B cell (primary cell): ENCODE measurements around the gene JPT2. TPM values are rescaled to one million over a fixed set of nuclear protein-coding genes. Genes with fewer than 3 reads are reported as not detected.

Source experiments
- ATAC-seq: fragments of 200-7000 bp; cut with Tn5 transposase; one replicate; pipeline ENCODE4 v1.10.0; 2021; ENCODE audit warnings: low read depth, mild to moderate bottlenecking, moderate number of reproducible peaks, moderate library complexity
- CTCF ChIA-PET: fragments of 350-600 bp; sonication (Branson Sonifier 250); formaldehyde crosslinking; loops from one replicate; lab custom pipeline; 2021; ENCODE audit warnings: antibody characterized with exemption, inconsistent platforms; lab: Charles Lee
- POLR2A ChIA-PET: fragments of 350-600 bp; sonication (Branson Sonifier 250); formaldehyde crosslinking; loops from one replicate; lab custom pipeline; 2021; ENCODE audit warnings: antibody characterized with exemption; lab: Charles Lee
- DNase-seq: peaks from one replicate; pipeline ENCODE4 v3.0.0; 2013
- H2AFZ ChIP-seq: 2 replicates; pipeline ENCODE4 v1.6.1; 2012; ENCODE audit warnings: mild to moderate bottlenecking, low read depth, low read length; ENCODE audit not compliant: insufficient read depth, poor library complexity, severe bottlenecking
- H3K27ac ChIP-seq, 2 donors: 1 replicate in 1 of 2; 2 replicates in 1 of 2; pipeline ENCODE4 v1.5.1; 2012 to 2013; ENCODE audit warnings: low read length in 2 of 2, mild to moderate bottlenecking in 2 of 2, moderate library complexity in 1 of 2
- H3K27me3 ChIP-seq, 4 experiments: fragments of 200-600 bp in 1 of 4; sonication (generic) in 1 of 4; replicated peaks in 1 of 4; 1 replicate in 2 of 4; 2 replicates in 2 of 4; pipeline versions ENCODE4 v1.6.1 to v1.7.0; 2013 to 2016; ENCODE audit warnings: low read length in 3 of 4, mild to moderate bottlenecking in 2 of 4, mixed read lengths in 1 of 4, moderate library complexity in 1 of 4; ENCODE audit not compliant: insufficient read depth in 4 of 4, control insufficient read depth in 3 of 4; ENCODE audit errors: control extremely low read depth in 1 of 4
- H3K36me3 ChIP-seq, 2 experiments: replicated peaks in 1 of 2; 1 replicate in 1 of 2; 2 replicates in 1 of 2; pipeline versions ENCODE4 v1.6.1 to v1.7.1; 2013; ENCODE audit warnings: low read length in 1 of 2; ENCODE audit not compliant: insufficient read depth in 2 of 2, control insufficient read depth in 1 of 2; ENCODE audit errors: control extremely low read depth in 1 of 2, extremely low read depth in 1 of 2
- H3K4me1 ChIP-seq, 2 donors: fragments of 200-600 bp in 1 of 2; sonication (generic) in 1 of 2; 1 replicate in 1 of 2; 2 replicates in 1 of 2; pipeline versions ENCODE4 v1.5.1 to v1.6.1; 2013 to 2017; ENCODE audit warnings: low read length in 2 of 2; ENCODE audit not compliant: control insufficient read depth in 2 of 2, insufficient read depth in 2 of 2
- H3K4me2 ChIP-seq: replicated peaks from 2 replicates; pipeline ENCODE3; 2012; ENCODE audit warnings: mild to moderate bottlenecking, low read depth, low read length; ENCODE audit not compliant: poor library complexity, severe bottlenecking
- H3K4me3 ChIP-seq, 5 experiments: fragments of 200-600 bp in 1 of 5; sonication (generic) in 1 of 5; 1 replicate in 3 of 5; 2 replicates in 2 of 5; pipeline versions ENCODE4 v1.5.1 to v1.7.0; 2011 to 2016; ENCODE audit warnings: low read length in 4 of 5, mild to moderate bottlenecking in 4 of 5, low read depth in 2 of 5, control low read depth in 1 of 5, moderate library complexity in 1 of 5; ENCODE audit not compliant: insufficient read depth in 1 of 5; ENCODE audit errors: control extremely low read depth in 1 of 5, extremely low read depth in 1 of 5
- H3K79me2 ChIP-seq: fragments of 200-600 bp; sonication (generic); one replicate; pipeline ENCODE4 v1.6.0; 2016; ENCODE audit warnings: low read length; ENCODE audit not compliant: control insufficient read depth, insufficient read depth
- H3K9ac ChIP-seq: fragments of 200-600 bp; sonication (generic); 2 replicates; pipeline ENCODE4 v1.6.1; 2017; ENCODE audit warnings: mild to moderate bottlenecking, low read length, moderate library complexity
- H3K9me3 ChIP-seq, 3 donors: one replicate each; pipeline versions ENCODE4 v1.6.1 to v1.7.1; 2013; ENCODE audit warnings: low read length in 2 of 3; ENCODE audit not compliant: control insufficient read depth in 2 of 3, insufficient read depth in 1 of 3; ENCODE audit errors: control extremely low read depth in 1 of 3
- H4K20me1 ChIP-seq: 2 replicates; pipeline ENCODE4 v1.6.0; 2012; ENCODE audit warnings: mild to moderate bottlenecking, low read length; ENCODE audit not compliant: insufficient read depth, control insufficient read depth, poor library complexity, severe bottlenecking
- H3K27ac Mint-ChIP-seq: one replicate; pipeline ENCODE4 v1.8.0; 2021; ENCODE audit warnings: mixed read lengths
- H3K27me3 Mint-ChIP-seq: one replicate; pipeline ENCODE4 v1.8.0; 2021; ENCODE audit warnings: mixed read lengths
- H3K4me1 Mint-ChIP-seq: one replicate; pipeline ENCODE4 v1.8.0; 2021; ENCODE audit warnings: mixed read lengths
- H3K4me3 Mint-ChIP-seq: one replicate; pipeline ENCODE4 v1.8.0; 2021; ENCODE audit warnings: mixed read lengths
- H3K9me3 Mint-ChIP-seq: one replicate; pipeline ENCODE4 v1.8.0; 2022; ENCODE audit warnings: mixed read lengths; ENCODE audit not compliant: insufficient read depth
- CTCF ChIP-seq: fragments of 200-600 bp; IDR thresholded peaks from one replicate; pipeline ENCODE4 v1.8.0; 2022; ENCODE audit warnings: antibody characterized with exemption, mild to moderate bottlenecking
- EZH2 ChIP-seq: IDR thresholded peaks from 2 replicates; pipeline ENCODE4 v1.6.1; 2012; ENCODE audit warnings: borderline replicate concordance, low read depth, mild to moderate bottlenecking, moderate library complexity, low read length; ENCODE audit not compliant: insufficient read depth, poor library complexity, severe bottlenecking
- WGBS: methylation state at CpG from one replicate; pipeline ENCODE4 v1.1.5; 2013; ENCODE audit warnings: missing lambda C conversion rate; ENCODE audit not compliant: insufficient coverage; 5-methylcytosine and 5-hydroxymethylcytosine counted together
- intact Hi-C: fragments of 100-400 bp; cut with micrococcal nuclease; formaldehyde crosslinking; loops from one replicate; pipeline ENCODE4 v1.10.0; 2022
- polyA plus RNA-seq: library from polyadenylated mRNA; depleted of rRNA; stranded (reverse); fragments of >200 nt; gene quantifications from 2 replicates; pipeline ENCODE4 v1.2.3, GENCODE V29; 2012
- total RNA-seq, 2 donors: library from RNA; stranded (reverse); fragments of 120-200 nt in 1 of 2; gene quantifications; 1 replicate in 1 of 2; 2 replicates in 1 of 2; pipeline versions ENCODE4 v1.2.3 to v1.2.4, GENCODE V29; 2013 to 2022

Gene JPT2
- total and polyA plus RNA-seq, 2 donors (not counting 1 experiment from before 2014, with no cell fraction given), result 10.7 to 45.7 TPM

DNA sequence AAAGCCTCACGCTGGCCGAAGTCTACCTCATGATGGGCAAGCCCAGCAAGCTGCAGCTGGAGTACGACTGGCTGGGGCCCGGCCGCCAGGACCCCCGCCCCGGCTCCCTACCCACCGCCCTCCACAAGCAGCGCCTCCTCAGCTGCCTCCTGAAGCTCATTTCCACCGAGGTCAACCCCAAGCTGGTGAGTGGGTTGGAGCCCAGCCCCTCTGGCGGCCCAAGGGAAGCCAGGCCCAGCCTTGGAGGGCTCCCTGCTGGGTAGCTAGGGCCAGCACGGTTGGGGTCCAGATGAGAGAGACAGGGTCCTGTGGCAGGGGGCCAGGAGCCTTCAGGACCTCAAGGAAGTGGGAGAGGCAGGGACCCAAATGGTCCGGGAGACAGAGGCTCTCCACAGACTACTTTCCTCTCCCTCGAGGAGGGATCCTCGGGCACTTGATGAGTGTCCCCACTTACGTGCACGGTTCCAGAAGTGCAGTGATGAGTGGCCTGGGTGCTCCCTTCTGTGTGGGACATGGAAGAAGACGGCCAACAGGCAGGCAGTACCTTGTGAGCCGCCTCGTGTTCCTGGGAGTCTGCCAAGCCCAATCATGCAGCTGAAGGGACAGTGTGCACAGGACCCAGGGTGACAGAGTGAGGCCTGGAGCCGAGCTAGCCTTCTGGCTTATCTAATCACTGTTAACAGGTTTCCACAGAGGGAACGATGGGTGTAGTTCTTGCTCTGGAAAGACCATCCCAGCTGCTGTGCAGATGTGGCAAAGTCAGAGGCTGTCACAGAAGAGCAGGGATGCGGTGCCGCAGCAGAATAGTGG lies 21.1 kb upstream of the JPT2 start:
- no peak overlapping the region for H3K9ac ChIP-seq
- no peaks in the 10 kb centered on the region for H3K27me3 ChIP-seq
- DNase-seq, result no peak
- H4K20me1 ChIP-seq, result no peaks in the 10 kb centered on the region
- H3K9me3 ChIP-seq, result no peaks in the 10 kb centered on the region
- Mint-ChIP-seq H3K4me1 (peaks cover 2% of the 10 kb centered on the region), H3K9me3 (no peaks in the 10 kb centered on the region), H3K27me3 (no peaks in the 10 kb centered on the region), H3K4me3 (no peak overlapping the region), H3K27ac (no peak overlapping the region)
- H3K79me2 ChIP-seq, result peaks cover 21% of the 10 kb centered on the region
- H3K4me3 ChIP-seq, result no peak overlapping the region
- intact Hi-C loops, result no loop called here
- H3K4me1 ChIP-seq, result no peaks in the 10 kb centered on the region
- peaks cover 3 to 61% of the 10 kb centered on the region in 2 experiments for H3K36me3 ChIP-seq
- H3K4me2 ChIP-seq, result no peak overlapping the region
- 97% methylated on average over 21 of the region's 24 CpGs for WGBS
- ChIA-PET CTCF (no interaction called here), POLR2A (no interaction called here)
- TF ChIP-seq EZH2 (no peak), CTCF (no peak)
- no peak overlapping the region for H2AFZ ChIP-seq
- H3K27ac ChIP-seq, result no peak overlapping the region
- ATAC-seq, result no peak

DNA sequence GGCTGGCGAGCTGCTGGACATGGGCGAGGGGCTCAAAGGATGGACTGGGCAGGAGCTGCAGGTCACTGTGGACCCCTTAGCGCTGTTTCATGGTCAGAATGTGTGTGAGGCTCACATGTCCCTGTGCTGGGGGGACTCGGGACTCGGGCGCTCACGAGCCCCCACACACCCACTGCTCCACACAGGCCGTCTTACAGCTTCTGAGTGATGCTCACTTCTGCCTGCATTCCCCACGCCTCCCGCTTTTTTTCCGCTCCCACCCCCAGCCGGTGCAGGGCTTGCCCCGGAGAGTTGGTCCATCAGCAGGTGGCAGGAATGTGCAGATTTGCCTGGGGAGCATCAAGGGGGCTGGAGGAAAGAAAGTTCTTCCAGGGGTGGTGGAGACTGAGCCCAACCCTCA lies 20.2 kb upstream of the JPT2 start:
- Histone ChIP-seq H3K4me3 (no peak overlapping the region), H3K79me2 (peaks cover 18% of the 10 kb centered on the region), H3K4me1 (no peaks in the 10 kb centered on the region), H4K20me1 (no peaks in the 10 kb centered on the region), H3K4me2 (no peak overlapping the region), H3K9ac (no peak overlapping the region), H3K36me3 (peaks cover 9 to 62% of the 10 kb centered on the region in 2 experiments), H3K9me3 (no peaks in the 10 kb centered on the region), H2AFZ (no peak overlapping the region), H3K27me3 (no peaks in the 10 kb centered on the region), H3K27ac (no peak overlapping the region)
- ChIA-PET CTCF (no interaction called here), POLR2A (no interaction called here)
- 90% methylated on average over 13 of the region's 13 CpGs for WGBS
- H3K4me3 Mint-ChIP-seq, result no peak overlapping the region
- no peaks in the 10 kb centered on the region for H3K27me3 Mint-ChIP-seq
- TF ChIP-seq EZH2, result no peak
- TF ChIP-seq CTCF, result no peak
- DNase-seq (no peak), ATAC-seq (no peak)
- intact Hi-C loops, result no loop called here
- H3K4me1 Mint-ChIP-seq, result peaks cover 2% of the 10 kb centered on the region
- H3K27ac Mint-ChIP-seq, result no peak overlapping the region
- H3K9me3 Mint-ChIP-seq, result no peaks in the 10 kb centered on the region
